ENCODE measurements around the gene PIK3AP1. TPM values are rescaled to one million over a fixed set of nuclear protein-coding genes. Genes with fewer than 3 reads are reported as not detected.
"Not testable (repeated sequence)": the region's sequence is repeated elsewhere in the genome, so short reads cannot be mapped to it uniquely, and the experiment has no call there.

PIK3AP1 gene
- total RNA-seq, 2 donors from 2014 or later: 1.3 to 5.2 TPM

DNA sequence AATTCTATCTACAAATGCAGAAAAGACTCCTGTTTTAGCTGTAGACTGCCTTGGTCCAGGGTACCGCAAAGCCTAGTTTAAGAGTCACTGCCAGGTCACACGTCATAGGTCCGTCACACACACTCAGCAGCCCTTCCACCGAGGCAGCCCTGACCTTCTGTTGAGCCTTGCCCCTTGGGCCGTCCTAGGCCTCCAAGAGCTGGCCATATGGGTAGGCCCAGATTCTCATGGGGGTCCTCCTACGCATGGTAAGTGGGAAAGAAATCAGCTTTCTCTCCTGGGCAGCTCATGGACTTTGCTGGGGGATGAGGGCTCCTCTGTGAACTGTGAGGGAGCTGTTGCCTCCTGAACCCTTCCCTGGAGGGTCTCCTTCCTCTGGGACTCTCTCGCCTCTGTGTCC lies 19.8 kb upstream of the PIK3AP1 start:
- H3K4me1 Mint-ChIP-seq: peaks cover 26% of the 10 kb centered on the region
- TF ChIP-seq, protein P1, sequence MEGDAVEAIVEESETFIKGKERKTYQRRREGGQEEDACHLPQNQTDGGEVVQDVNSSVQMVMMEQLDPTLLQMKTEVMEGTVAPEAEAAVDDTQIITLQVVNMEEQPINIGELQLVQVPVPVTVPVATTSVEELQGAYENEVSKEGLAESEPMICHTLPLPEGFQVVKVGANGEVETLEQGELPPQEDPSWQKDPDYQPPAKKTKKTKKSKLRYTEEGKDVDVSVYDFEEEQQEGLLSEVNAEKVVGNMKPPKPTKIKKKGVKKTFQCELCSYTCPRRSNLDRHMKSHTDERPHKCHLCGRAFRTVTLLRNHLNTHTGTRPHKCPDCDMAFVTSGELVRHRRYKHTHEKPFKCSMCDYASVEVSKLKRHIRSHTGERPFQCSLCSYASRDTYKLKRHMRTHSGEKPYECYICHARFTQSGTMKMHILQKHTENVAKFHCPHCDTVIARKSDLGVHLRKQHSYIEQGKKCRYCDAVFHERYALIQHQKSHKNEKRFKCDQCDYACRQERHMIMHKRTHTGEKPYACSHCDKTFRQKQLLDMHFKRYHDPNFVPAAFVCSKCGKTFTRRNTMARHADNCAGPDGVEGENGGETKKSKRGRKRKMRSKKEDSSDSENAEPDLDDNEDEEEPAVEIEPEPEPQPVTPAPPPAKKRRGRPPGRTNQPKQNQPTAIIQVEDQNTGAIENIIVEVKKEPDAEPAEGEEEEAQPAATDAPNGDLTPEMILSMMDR (conservative IDR thresholded peaks at IDR 0.05): no peak
- H3K27ac ChIP-seq (ENCODE audit: low read depth, low read length): no peak overlapping the region

DNA sequence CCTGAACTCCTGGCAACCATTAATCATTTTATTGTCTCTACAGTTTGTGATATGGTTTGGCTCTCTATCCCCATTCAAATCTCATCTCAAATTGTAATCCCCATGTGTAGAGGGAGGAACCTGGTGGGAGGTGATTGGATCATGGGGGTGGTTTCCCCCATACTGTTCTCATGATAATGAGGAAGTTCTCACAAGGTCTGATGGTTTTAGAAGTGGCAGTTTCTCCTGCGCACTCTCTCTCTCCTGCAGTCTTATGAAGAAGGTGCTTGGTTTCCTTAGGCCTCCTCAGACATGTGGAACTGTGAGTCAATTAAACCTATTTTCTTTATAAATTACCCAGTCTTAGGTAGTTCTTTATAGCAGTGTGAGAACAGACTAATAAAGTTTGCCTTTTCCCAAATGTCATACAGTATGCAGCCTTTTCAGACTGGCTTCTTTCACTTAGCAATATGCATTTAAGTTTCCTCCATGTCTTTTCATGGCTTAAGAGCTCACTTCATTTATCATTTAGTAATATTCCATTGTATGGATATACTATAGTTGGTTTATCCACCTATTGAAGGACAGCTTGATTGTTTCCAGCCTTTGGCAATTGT lies 17.1 kb upstream of the PIK3AP1 start:
- not testable (repeated sequence) for H3K27ac ChIP-seq (ENCODE audit: low read depth, low read length); H3K36me3 ChIP-seq (ENCODE audit: control insufficient read depth, insufficient read depth, low read length); H3K27me3 ChIP-seq (ENCODE audit: control insufficient read depth, insufficient read depth, low read length, poor library complexity, severe bottlenecking); H3K4me1 ChIP-seq (ENCODE audit: control insufficient read depth, insufficient read depth, low read length); H3K4me3 ChIP-seq (ENCODE audit: low read length); H3K9me3 Mint-ChIP-seq; DNase-seq; H3K27me3 Mint-ChIP-seq (ENCODE audit: insufficient read depth); H3K9me3 ChIP-seq (ENCODE audit: control insufficient read depth, low read length); H3K9ac ChIP-seq (ENCODE audit: extremely low read depth, low read length, poor library complexity, severe bottlenecking); H3K27ac Mint-ChIP-seq; H3K36me3 Mint-ChIP-seq (ENCODE audit: low read depth)
- Mint-ChIP-seq H3K4me3 (peak overlapping the region; percentile 12), H3K4me1 (peaks cover 46% of the 10 kb centered on the region)
- 85% methylated on average over 1 of the region's 1 CpG; no CpG with 5 or more reads in 1 of the 2 experiments for WGBS, 2 experiments (ENCODE audit: insufficient coverage in 1 of 2, insufficient read length in 1 of 2)

More for the DNA sequence above, 19.8 kb upstream of the PIK3AP1 start:
- Histone ChIP-seq H3K27me3 (ENCODE audit: control insufficient read depth, insufficient read depth, low read length, poor library complexity, severe bottlenecking) (no peaks in the 10 kb centered on the region), H3K4me1 (ENCODE audit: control insufficient read depth, insufficient read depth, low read length) (no peaks in the 10 kb centered on the region), H3K9me3 (ENCODE audit: control insufficient read depth, low read length) (no peaks in the 10 kb centered on the region), H3K36me3 (ENCODE audit: control insufficient read depth, insufficient read depth, low read length) (no peaks in the 10 kb centered on the region), H3K4me3 (ENCODE audit: low read length) (no peak overlapping the region), H3K9ac (ENCODE audit: extremely low read depth, low read length, poor library complexity, severe bottlenecking) (no peak overlapping the region)
- Mint-ChIP-seq H3K4me3 (no peak overlapping the region), H3K27me3 (ENCODE audit: insufficient read depth) (no peaks in the 10 kb centered on the region), H3K36me3 (ENCODE audit: low read depth) (no peaks in the 10 kb centered on the region), H3K9me3 (no peaks in the 10 kb centered on the region), H3K27ac (no peak overlapping the region)
- WGBS, 2 experiments (ENCODE audit: insufficient coverage in 1 of 2, insufficient read length in 1 of 2): 93 to 100% methylated on average over 2 to 7 of the region's 7 CpGs
- no peak for DNase-seq

DNA sequence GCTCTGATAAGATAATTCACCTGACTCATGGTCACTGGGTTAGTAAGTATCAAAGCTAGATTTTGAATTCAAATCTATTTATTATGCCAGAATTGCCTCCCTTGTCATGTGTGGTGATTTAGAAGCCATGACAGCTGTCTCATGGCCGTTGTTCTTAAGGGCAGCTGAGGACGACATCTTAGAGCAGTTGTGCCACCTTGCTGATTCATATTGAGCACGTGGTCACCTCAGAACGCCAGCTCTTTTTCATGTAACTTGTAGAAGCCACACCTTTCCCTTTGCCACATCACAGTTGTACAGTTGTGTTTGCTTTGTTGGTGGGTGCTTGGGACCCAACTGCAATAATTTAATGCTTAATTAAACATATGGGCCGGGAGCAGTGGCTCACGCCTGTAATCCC lies 4.3 kb upstream of the PIK3AP1 start:
- TF ChIP-seq, protein P1 (conservative IDR thresholded peaks at IDR 0.05): no peak
- H3K36me3 Mint-ChIP-seq (ENCODE audit: low read depth): peaks cover 9% of the 10 kb centered on the region

DNA sequence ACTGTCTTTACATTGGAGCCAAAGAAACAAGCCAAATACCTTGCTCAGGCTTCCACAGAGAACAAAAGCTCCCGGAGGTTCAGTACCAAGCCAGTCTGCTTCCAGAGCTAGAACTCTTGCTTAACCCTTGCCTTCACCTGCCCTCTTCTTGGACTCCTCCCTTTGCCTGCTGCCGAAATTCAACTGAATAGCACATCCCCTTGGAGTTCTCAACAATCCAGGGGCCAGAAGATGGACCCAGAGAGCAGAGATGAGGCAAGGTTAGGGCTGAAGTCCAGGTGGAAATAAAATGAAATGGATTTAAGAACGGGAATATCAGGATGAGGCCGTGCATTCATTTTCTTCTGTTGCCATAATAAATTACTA lies 876 bp upstream of the PIK3AP1 start:
- 47 to 100% methylated on average over 1 to 4 of the region's 4 CpGs for WGBS, 2 experiments (ENCODE audit: insufficient coverage in 1 of 2, insufficient read length in 1 of 2)
- Histone ChIP-seq H3K27ac (ENCODE audit: low read depth, low read length) (no peak overlapping the region), H3K36me3 (ENCODE audit: control insufficient read depth, insufficient read depth, low read length) (no peaks in the 10 kb centered on the region), H3K4me3 (ENCODE audit: low read length) (peak overlapping the region; percentile 81), H3K4me1 (ENCODE audit: control insufficient read depth, insufficient read depth, low read length) (no peaks in the 10 kb centered on the region), H3K9me3 (ENCODE audit: control insufficient read depth, low read length) (no peaks in the 10 kb centered on the region), H3K9ac (ENCODE audit: extremely low read depth, low read length, poor library complexity, severe bottlenecking) (no peak overlapping the region), H3K27me3 (ENCODE audit: control insufficient read depth, insufficient read depth, low read length, poor library complexity, severe bottlenecking) (no peaks in the 10 kb centered on the region)
- Mint-ChIP-seq H3K4me1 (peaks cover 19% of the 10 kb centered on the region), H3K27me3 (ENCODE audit: insufficient read depth) (peaks cover 6% of the 10 kb centered on the region), H3K4me3 (peak overlapping the region; percentile 90), H3K27ac (peak overlapping the region; percentile 37), H3K9me3 (no peaks in the 10 kb centered on the region), H3K36me3 (ENCODE audit: low read depth) (peaks cover 6% of the 10 kb centered on the region)
- TF ChIP-seq, protein P1 (conservative IDR thresholded peaks at IDR 0.05): peak; percentile 58
- DNase-seq: peak; percentile 70

More for the DNA sequence above, 4.3 kb upstream of the PIK3AP1 start:
- no peak overlapping the region for H3K4me3 Mint-ChIP-seq
- no peak overlapping the region for H3K4me3 ChIP-seq (ENCODE audit: low read length)
- 89 to 93% methylated on average over 3 to 6 of the region's 6 CpGs for WGBS, 2 experiments (ENCODE audit: insufficient coverage in 1 of 2, insufficient read length in 1 of 2)
- H3K27ac ChIP-seq (ENCODE audit: low read depth, low read length): no peak overlapping the region
- no peak overlapping the region for H3K27ac Mint-ChIP-seq
- peaks cover 11% of the 10 kb centered on the region for H3K4me1 Mint-ChIP-seq
- DNase-seq: no peak
- no peaks in the 10 kb centered on the region for H3K36me3 ChIP-seq (ENCODE audit: control insufficient read depth, insufficient read depth, low read length)
- no peaks in the 10 kb centered on the region for H3K4me1 ChIP-seq (ENCODE audit: control insufficient read depth, insufficient read depth, low read length)
- H3K27me3 Mint-ChIP-seq (ENCODE audit: insufficient read depth): peaks cover 4% of the 10 kb centered on the region
- no peaks in the 10 kb centered on the region for H3K9me3 ChIP-seq (ENCODE audit: control insufficient read depth, low read length)
- H3K27me3 ChIP-seq (ENCODE audit: control insufficient read depth, insufficient read depth, low read length, poor library complexity, severe bottlenecking): no peaks in the 10 kb centered on the region
- no peaks in the 10 kb centered on the region for H3K9me3 Mint-ChIP-seq
- no peak overlapping the region for H3K9ac ChIP-seq (ENCODE audit: extremely low read depth, low read length, poor library complexity, severe bottlenecking)

Data from endodermal cell (in vitro differentiated cells).